ENCODE measurements around the gene MRGPRX1.

MRGPRX1 gene

GRCh38 chr11:18890615-18891014 is 48.6 kb downstream of the MRGPRX1 start:
- H3K9me2 ChIP-seq (replicated peaks; ENCODE audit: insufficient read depth, low read length): no peaks in the 10 kb centered on the region

More at GRCh38 chr11:18890615-18891014, 48.6 kb downstream of the MRGPRX1 start:
- H3K27ac ChIP-seq (ENCODE audit: low read depth, low read length): no peak overlapping the region
- no peaks in the 10 kb centered on the region for H3F3A ChIP-seq (ENCODE audit: insufficient read depth)
- H3K4me3 ChIP-seq (ENCODE audit: insufficient read depth, low read length, poor library complexity, severe bottlenecking): no peak overlapping the region
- H3K36me3 ChIP-seq (ENCODE audit: low read length): no peaks in the 10 kb centered on the region
- no peaks in the 10 kb centered on the region for H3K9me3 ChIP-seq (ENCODE audit: insufficient read depth, low read length)
- no peak overlapping the region for H3K4me2 ChIP-seq (ENCODE audit: low read depth, low read length, poor library complexity, severe bottlenecking)
- H3K79me2 ChIP-seq (ENCODE audit: insufficient read depth, low read length): no peaks in the 10 kb centered on the region
- H3K27me3 ChIP-seq (ENCODE audit: low read length): no peaks in the 10 kb centered on the region; the same call in 1 of the 2 replicates
- no peak overlapping the region for H2AFZ ChIP-seq (ENCODE audit: low read depth, low read length, severe bottlenecking)
- H3K9ac ChIP-seq (ENCODE audit: low read length): no peak overlapping the region
- no peaks in the 10 kb centered on the region for H4K20me1 ChIP-seq (ENCODE audit: low read depth, low read length)
- TF ChIP-seq CTCF (IDR thresholded peaks at IDR 0.05; ENCODE audit: insufficient read depth, low read length, poor library complexity, severe bottlenecking) (no peak), EZH2phosphoT487 (conservative IDR thresholded peaks at IDR 0.05; ENCODE audit: low read length) (no peak)

Data from SU-DHL-6 (cell line).